Measurements from ENCODE around the gene CAMK1D.
A peak's percentile ranks its signal among the peaks of the same experiment; 100 is the strongest.

The CAMK1D gene

DNA sequence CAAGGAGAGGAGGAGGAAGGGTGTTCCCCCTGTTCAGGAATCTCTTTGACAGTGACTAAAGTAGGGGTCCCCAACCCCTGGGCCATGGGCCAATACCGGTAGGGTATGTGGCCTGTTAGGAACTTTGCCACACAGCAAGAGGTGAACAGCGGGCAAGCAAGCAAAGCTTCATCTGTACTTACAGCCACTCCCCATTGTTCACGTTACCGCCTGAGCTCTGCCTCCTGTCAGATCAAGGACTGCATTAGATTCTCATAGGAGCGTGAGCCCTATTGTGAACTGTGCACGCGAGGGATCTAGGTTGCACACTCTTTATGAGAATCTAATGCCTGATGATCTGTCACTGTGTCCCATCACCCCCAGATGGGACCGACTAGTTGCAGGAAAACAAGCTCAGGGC, 201.6 kb downstream of the CAMK1D start:
- Mint-ChIP-seq H3K4me3 (no peak overlapping the region), H3K4me1 (peaks cover 21% of the 10 kb centered on the region), H3K9me3 (peaks cover 5% of the 10 kb centered on the region in 2 donors), H3K27me3 (no peaks in the 10 kb centered on the region), H3K27ac (no peak overlapping the region)
- no peak for DNase-seq
- ATAC-seq = no peak

DNA sequence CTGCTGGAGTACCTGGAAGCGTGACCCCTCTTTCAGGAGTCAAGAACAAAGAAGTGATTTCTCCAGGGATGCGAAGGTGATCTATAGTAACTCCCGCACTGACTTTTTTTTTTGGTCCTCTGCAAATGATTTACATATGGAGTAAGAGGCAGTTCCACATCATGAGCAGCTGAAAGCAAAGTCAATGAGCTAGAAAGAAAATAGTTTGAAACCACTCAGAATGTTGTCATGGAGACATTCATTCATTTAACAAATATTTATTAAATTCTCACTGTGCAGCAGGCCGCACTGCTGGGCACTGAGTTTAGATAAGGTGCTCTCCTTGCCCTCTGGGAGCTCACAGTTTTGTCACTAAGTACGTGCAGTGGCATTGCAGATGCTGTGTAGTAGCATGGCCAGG, 206.7 kb downstream of the CAMK1D start:
- Mint-ChIP-seq H3K27ac (no peak overlapping the region), H3K27me3 (no peaks in the 10 kb centered on the region), H3K4me1 (no peaks in the 10 kb centered on the region), H3K4me3 (no peak overlapping the region), H3K9me3 (no peaks in the 10 kb centered on the region)
- ATAC-seq (no peak), DNase-seq (no peak)

- Mint-ChIP-seq H3K27ac (no peak overlapping the region), H3K9me3 (no peaks in the 10 kb centered on the region), H3K27me3 (no peaks in the 10 kb centered on the region), H3K4me3 (no peak overlapping the region), H3K4me1 (peaks cover 10% of the 10 kb centered on the region)
- no peak for DNase-seq
- no peak for ATAC-seq
Observed at GRCh38 chr10:12559578-12560178, 210.3 kb downstream of the CAMK1D start.

DNA sequence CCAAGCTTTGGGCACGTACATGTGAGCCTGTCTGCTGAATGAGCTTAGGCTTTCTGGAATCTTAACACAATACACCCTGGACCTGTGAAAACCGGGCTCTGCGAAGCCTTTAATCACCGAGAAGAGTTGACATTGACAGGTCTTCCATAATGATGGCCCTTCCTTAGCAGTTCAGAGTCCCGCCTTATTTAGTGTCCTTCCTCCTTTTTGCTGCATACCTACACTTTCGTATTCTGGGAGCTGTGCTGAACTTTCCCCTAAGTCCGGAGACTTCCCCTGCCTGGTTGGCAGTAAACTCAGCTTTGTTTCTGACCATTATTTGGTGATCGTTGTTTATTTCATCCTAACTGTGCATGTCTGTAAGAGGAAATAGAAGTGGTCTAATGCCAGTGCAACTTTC, 212.0 kb downstream of the CAMK1D start:
- H3K27me3 Mint-ChIP-seq = no peaks in the 10 kb centered on the region
- H3K27ac Mint-ChIP-seq = no peak overlapping the region
- peaks cover 10% of the 10 kb centered on the region for H3K4me1 Mint-ChIP-seq
- DNase-seq (no peak), ATAC-seq (no peak)
- H3K9me3 Mint-ChIP-seq = no peaks in the 10 kb centered on the region
- no peak overlapping the region for H3K4me3 Mint-ChIP-seq

DNA sequence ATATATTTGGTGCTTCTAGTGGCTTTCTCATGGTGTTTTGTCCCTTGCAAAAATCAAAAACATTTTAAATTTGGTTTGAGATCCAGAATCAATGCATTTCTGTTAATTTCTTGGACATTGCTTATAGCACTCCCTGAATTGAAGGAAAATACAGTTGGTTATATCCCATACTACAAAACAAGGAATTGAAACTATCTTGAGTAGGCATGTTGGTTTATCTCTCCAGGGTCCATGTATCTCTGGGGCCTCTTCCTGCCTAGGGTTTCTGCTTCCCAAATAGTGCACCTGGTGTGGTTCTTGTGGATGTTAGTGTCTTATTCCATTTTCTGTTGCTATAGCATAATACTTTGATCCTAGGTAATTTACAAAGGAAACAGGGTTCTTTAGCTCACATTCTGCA, 212.4 kb downstream of the CAMK1D start:
- ATAC-seq (no peak), DNase-seq (no peak)
- no peaks in the 10 kb centered on the region for H3K9me3 Mint-ChIP-seq
- H3K4me1 Mint-ChIP-seq = peaks cover 10% of the 10 kb centered on the region
- no peak overlapping the region for H3K27ac Mint-ChIP-seq
- no peaks in the 10 kb centered on the region for H3K27me3 Mint-ChIP-seq
- no peak overlapping the region for H3K4me3 Mint-ChIP-seq

DNA sequence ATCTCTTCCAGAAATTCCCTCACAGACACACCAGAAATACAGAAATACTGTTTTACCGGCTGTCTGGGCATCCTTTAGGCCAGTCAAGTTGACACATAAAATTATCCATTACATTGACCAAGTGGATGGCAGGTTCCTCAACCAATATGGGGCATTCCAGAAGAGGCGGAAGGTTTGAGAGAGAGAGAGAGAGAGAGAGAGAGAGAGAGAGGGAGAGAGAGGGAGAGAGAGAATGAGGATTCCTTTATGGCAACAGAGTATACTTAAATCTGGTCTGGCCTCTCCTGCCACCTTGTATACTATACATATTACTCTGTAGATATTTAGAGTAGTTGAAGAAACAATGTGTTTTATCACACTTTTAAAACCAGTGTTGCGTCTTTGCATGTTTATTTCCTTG, 214.1 kb downstream of the CAMK1D start:
- Mint-ChIP-seq H3K9me3 (no peaks in the 10 kb centered on the region), H3K4me1 (peaks cover 20% of the 10 kb centered on the region), H3K27ac (no peak overlapping the region), H3K4me3 (no peak overlapping the region), H3K27me3 (no peaks in the 10 kb centered on the region)
- no peak for DNase-seq
- ATAC-seq = no peak

GRCh38 chr10:12564173-12564572, 214.8 kb downstream of the CAMK1D start:
- H3K4me1 Mint-ChIP-seq = peaks cover 23% of the 10 kb centered on the region
- H3K4me3 Mint-ChIP-seq = no peak overlapping the region
- no peak for DNase-seq
- peak; percentile 67 for ATAC-seq
- no peaks in the 10 kb centered on the region for H3K9me3 Mint-ChIP-seq
- peak overlapping the region in 1 of 2 donors; percentile 67 for H3K27ac Mint-ChIP-seq
- no peaks in the 10 kb centered on the region for H3K27me3 Mint-ChIP-seq

DNA sequence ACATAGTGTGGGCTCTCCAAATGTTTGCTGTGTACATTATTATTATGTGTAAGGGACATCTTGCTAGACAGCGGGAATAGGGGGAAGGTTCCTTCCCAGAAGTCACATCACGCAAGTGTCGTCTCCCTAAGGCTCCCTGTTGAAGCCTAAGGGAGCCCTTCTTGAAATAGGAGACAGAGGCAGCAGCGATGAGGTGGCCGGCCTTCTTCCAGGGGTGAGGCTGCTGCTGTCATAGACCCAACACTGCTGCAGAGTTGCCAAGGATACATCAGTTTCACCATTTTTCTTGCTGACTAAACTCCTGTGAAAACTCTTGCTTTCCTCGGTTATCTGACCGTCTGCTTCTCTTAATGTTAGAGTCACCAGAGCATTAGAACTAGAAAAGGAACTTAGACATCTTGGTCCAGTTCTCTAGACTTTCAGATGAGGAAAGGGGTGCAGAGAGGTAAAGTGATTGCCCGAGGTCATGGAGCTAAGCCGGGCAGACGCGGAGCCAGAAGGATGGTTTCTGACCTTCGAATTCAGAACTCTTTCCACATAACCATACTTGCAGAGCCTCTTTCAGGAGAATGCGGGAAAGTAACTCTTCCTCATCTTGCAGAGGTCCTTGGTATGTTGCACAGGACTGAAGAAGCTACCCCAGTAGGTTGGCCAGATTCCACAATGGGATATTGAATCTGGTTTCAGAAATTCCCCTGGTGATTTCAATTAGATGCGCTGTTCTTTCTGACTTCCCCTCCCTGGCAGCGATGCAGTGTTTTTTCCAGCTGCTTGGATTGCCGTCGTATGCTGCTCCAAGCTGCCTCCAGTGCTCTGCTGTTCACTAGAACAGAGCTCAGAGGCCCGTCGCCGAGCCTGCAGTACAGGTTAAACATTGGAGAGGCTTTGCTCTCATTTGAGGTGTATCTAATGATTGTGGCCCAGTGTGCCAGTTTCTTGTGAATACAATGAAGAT, 217.1 kb downstream of the CAMK1D start:
- Mint-ChIP-seq H3K4me3 (no peak overlapping the region), H3K27me3 (no peaks in the 10 kb centered on the region), H3K27ac (no peak overlapping the region), H3K4me1 (peaks cover 23% of the 10 kb centered on the region), H3K9me3 (no peaks in the 10 kb centered on the region)
- DNase-seq (no peak), ATAC-seq (no peak)

DNA sequence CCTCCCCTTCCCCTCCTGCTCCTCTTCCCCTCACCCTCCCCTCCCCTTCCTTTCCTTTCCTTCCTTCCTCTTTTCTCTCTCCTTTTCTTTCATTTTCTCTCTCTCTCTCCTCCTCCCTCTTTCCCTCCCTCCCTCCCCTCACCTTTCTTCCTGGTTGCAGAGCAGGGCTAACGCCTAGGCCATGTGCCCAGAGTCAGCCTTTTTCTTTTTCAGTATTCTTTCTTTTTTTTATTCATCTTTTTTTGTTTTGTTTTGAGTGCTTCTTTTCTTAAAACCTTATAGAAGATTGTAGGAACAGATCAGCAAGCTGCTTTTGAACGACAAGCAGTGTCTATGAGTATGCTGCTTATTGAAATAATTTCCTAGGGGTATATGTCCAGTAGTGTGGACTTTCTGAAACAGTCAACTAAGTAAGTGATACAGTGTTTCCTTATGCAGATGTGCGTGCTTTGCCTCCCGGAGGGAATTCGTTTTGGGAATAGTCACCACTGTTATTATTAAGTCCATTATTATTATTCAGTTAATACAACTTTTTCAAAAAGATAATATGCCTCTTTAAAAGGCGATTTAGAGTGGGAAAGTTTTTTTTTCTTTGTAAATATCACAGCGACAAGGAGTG, 219.2 kb downstream of the CAMK1D start:
- Mint-ChIP-seq H3K27ac (peak overlapping the region; percentile 56 to 83), H3K27me3 (no peaks in the 10 kb centered on the region), H3K4me1 (peaks cover 23% of the 10 kb centered on the region), H3K9me3 (no peaks in the 10 kb centered on the region), H3K4me3 (peak overlapping the region; percentile 4 to 48)
- ATAC-seq (no peak), DNase-seq (no peak)

GRCh38 chr10:12572281-12572680, 222.9 kb downstream of the CAMK1D start:
- H3K4me3 Mint-ChIP-seq = no peak overlapping the region
- no peak for DNase-seq
- peaks cover 0 to 5% of the 10 kb centered on the region in 2 donors for H3K9me3 Mint-ChIP-seq
- no peak for ATAC-seq
- no peaks in the 10 kb centered on the region for H3K27me3 Mint-ChIP-seq
- peaks cover 12% of the 10 kb centered on the region for H3K4me1 Mint-ChIP-seq
- H3K27ac Mint-ChIP-seq = peak overlapping the region in 1 of 2 donors; percentile 48

GRCh38 chr10:12577610-12578009, 228.3 kb downstream of the CAMK1D start:
- Mint-ChIP-seq H3K27me3 (no peaks in the 10 kb centered on the region), H3K27ac (peak overlapping the region in 1 of 2 donors; percentile 48), H3K4me1 (peaks cover 5% of the 10 kb centered on the region), H3K9me3 (peaks cover 9 to 16% of the 10 kb centered on the region in 2 donors), H3K4me3 (no peak overlapping the region)
- ATAC-seq (no peak), DNase-seq (no peak)

- no peak overlapping the region for H3K27ac Mint-ChIP-seq
- H3K4me1 Mint-ChIP-seq = peaks cover 5% of the 10 kb centered on the region
- ATAC-seq (no peak), DNase-seq (no peak)
- H3K4me3 Mint-ChIP-seq = no peak overlapping the region
- H3K27me3 Mint-ChIP-seq = no peaks in the 10 kb centered on the region
- H3K9me3 Mint-ChIP-seq = peaks cover 9 to 18% of the 10 kb centered on the region in 2 donors
Observed at GRCh38 chr10:12579954-12580858, 230.9 kb downstream of the CAMK1D start.

DNA sequence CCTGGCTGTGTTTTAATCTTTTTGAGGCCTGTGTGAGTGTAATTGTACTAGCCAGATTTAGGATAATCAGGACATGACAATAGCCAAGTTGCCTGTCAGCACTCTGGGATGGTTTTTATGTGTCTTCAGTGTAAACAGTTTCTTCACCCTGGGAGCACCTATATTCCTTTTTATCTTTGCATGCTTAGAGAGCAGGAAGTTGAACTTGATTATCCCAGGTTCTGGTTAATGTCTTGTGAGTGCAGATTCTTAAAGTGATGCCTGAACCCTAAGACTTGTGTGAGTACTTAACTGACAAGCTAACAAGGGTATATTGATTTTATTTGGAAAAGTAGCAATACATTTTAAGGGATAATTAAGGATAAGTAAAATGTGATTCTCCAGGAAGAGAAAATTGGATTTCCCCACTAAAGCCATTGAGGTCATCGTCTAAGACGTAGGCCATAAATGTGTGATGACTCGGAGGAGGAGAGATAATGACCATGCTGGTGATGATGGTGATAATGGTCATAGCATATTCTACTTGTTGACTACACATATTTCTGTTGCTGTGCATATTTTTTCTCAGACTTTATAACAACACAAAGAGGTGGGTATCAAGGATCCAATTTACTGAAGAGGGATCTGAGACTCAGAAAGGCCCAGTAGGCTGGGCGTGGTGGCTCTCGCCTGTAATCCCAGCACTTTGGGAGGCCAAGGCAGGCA, 234.7 kb downstream of the CAMK1D start:
- peaks cover 3 to 24% of the 10 kb centered on the region in 2 donors for H3K9me3 Mint-ChIP-seq
- H3K4me1 Mint-ChIP-seq = peaks cover 32% of the 10 kb centered on the region
- no peak for DNase-seq
- no peak for ATAC-seq
- H3K27ac Mint-ChIP-seq = no peak overlapping the region
- no peaks in the 10 kb centered on the region for H3K27me3 Mint-ChIP-seq
- H3K4me3 Mint-ChIP-seq = no peak overlapping the region

- DNase-seq (no peak), ATAC-seq (no peak)
- Mint-ChIP-seq H3K27me3 (no peaks in the 10 kb centered on the region), H3K9me3 (peaks cover 3 to 17% of the 10 kb centered on the region in 2 donors), H3K27ac (no peak overlapping the region), H3K4me3 (peak overlapping the region in 1 of 2 donors; percentile 5), H3K4me1 (peaks cover 52% of the 10 kb centered on the region)
Observed at GRCh38 chr10:12586741-12587140, 237.4 kb downstream of the CAMK1D start.
